ENCODE results near the gene SBF1. TPM values are rescaled to one million over a fixed set of nuclear protein-coding genes. Genes with fewer than 3 reads are reported as not detected.

Gene SBF1
- total RNA-seq, 2 donors from 2014 or later: 60.2 to 77.5 TPM

- H3K36me3 ChIP-seq (replicated peaks in 1 of 2; ENCODE audit: insufficient read depth in 1 of 2, low read depth in 2 of 2): no peaks in the 10 kb centered on the region
- 44 to 45% methylated on average over 7 to 24 of the region's 35 CpGs for WGBS, 2 donors
- intact Hi-C loops (cut with DNase I): no loop called here
- H3K9me3 ChIP-seq: no peaks in the 10 kb centered on the region
- no peak for ATAC-seq
- peak in 2 of 4 donors; percentile 60 to 65 for DNase-seq
- TF ChIP-seq POLR2A (IDR thresholded peaks at IDR 0.05) (no peak), CTCF (IDR thresholded peaks at IDR 0.05) (no peak)
- no peaks in the 10 kb centered on the region for H3K27me3 ChIP-seq
- H3K4me3 ChIP-seq: peak overlapping the region; percentile 22 to 39
- peaks cover 56% of the 10 kb centered on the region for H3K4me1 ChIP-seq
- peak overlapping the region; percentile 80 to 91 (median 83) for H3K27ac ChIP-seq
Observed at GRCh38 chr22:50482107-50483074, 7.6 kb upstream of the SBF1 start.

GRCh38 chr22:50481440-50482106 lies 6.7 kb upstream of the SBF1 start, which contains the start of gene ADM2:
TSS of gene ADM2 (plus strand) at chr22:50481543. CDS start at chr22:50481848, 305 bp downstream.
- DNase-seq (peak in 3 of 4 donors; percentile 59 to 77 (median 73)), ATAC-seq (peak; percentile 22)
- intact Hi-C loops (cut with DNase I): no loop called here
- Histone ChIP-seq H3K27ac (peak within 1 kb of the TSS; percentile 80 to 91 (median 83)), H3K4me1 (peaks cover 56% of the 10 kb centered on the region), H3K27me3 (no peaks in the 10 kb centered on the region), H3K9me3 (no peaks in the 10 kb centered on the region), H3K36me3 (replicated peaks in 1 of 2; ENCODE audit: insufficient read depth in 1 of 2, low read depth in 2 of 2) (no peaks in the 10 kb centered on the region), H3K4me3 (peak within 1 kb of the TSS; percentile 22 to 39)
- 3 to 8% methylated on average over 4 to 21 of the region's 70 CpGs for WGBS, 2 donors
- TF ChIP-seq CTCF (IDR thresholded peaks at IDR 0.05) (no peak), POLR2A (IDR thresholded peaks at IDR 0.05) (peak in 2 of 3 donors; percentile 4 to 33)

- H3K27me3 ChIP-seq: no peaks in the 10 kb centered on the region
- no peak for ATAC-seq
- H3K27ac ChIP-seq: peak overlapping the region; percentile 80 to 91 (median 83)
- intact Hi-C loops (cut with DNase I): no loop called here
- 12% methylated on average over 17 to 34 of the region's 45 CpGs for whole genome bisulfite sequencing, 2 donors
- peak overlapping the region; percentile 22 to 39 for H3K4me3 ChIP-seq
- no peaks in the 10 kb centered on the region for H3K36me3 ChIP-seq (replicated peaks in 1 of 2; ENCODE audit: insufficient read depth in 1 of 2, low read depth in 2 of 2)
- H3K4me1 ChIP-seq: peaks cover 51% of the 10 kb centered on the region
- DNase-seq: no peak
- no peaks in the 10 kb centered on the region for H3K9me3 ChIP-seq
- TF ChIP-seq POLR2A (IDR thresholded peaks at IDR 0.05) (no peak), CTCF (IDR thresholded peaks at IDR 0.05) (no peak)
Observed at GRCh38 chr22:50481045-50481439, 6.2 kb upstream of the SBF1 start.

- no peak for DNase-seq
- WGBS, 2 donors: 65 to 75% methylated on average over 11 of the region's 11 CpGs
Observed at GRCh38 chr22:50479721-50480120, 4.9 kb upstream of the SBF1 start.

More at GRCh38 chr22:50479721-50480120, 4.9 kb upstream of the SBF1 start:
- Histone ChIP-seq H3K4me1 (peaks cover 43% of the 10 kb centered on the region), H3K27ac (no peak overlapping the region), H3K36me3 (replicated peaks in 1 of 2; ENCODE audit: insufficient read depth in 1 of 2, low read depth in 2 of 2) (no peaks in the 10 kb centered on the region), H3K9me3 (no peaks in the 10 kb centered on the region), H3K27me3 (no peaks in the 10 kb centered on the region), H3K4me3 (no peak overlapping the region)
- intact Hi-C loops (cut with DNase I): no loop called here
- ATAC-seq: no peak
- TF ChIP-seq POLR2A (IDR thresholded peaks at IDR 0.05) (no peak), CTCF (IDR thresholded peaks at IDR 0.05) (no peak)

Data from body of pancreas (tissue), 4 donors.